ENCODE results near the gene CSNK1A1L.

CSNK1A1L gene

DNA sequence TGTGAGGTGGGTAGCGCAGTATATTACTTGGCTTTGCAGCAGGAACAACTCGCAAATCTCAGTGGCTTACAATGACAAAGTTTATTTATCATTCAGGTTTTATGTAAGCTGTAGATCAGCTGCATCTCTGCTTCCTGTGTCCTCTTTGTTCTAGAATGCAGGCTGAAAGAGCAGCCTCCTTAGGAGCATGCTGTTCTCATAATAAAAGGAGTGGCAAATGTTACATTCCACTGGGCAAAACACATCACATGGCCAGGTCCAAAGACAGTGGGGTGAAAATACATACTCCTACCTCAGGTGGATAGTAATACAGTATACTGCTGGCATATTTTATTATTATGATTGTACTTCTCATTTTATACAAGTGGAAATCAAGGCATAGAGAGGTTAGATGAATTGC is 1.2 kb upstream of the CSNK1A1L start:
- no peak for DNase-seq

GRCh38 chr13:37102896-37103295 is 2.6 kb downstream of the CSNK1A1L start:
- no peak for DNase-seq

- no peak for DNase-seq
Measured at GRCh38 chr13:37101201-37101600, 4.3 kb downstream of the CSNK1A1L start.

GRCh38 chr13:37100731-37101130 is 4.7 kb downstream of the CSNK1A1L start:
- DNase-seq = no peak

GRCh38 chr13:37097076-37097475 is 8.4 kb downstream of the CSNK1A1L start:
- DNase-seq = no peak

DNA sequence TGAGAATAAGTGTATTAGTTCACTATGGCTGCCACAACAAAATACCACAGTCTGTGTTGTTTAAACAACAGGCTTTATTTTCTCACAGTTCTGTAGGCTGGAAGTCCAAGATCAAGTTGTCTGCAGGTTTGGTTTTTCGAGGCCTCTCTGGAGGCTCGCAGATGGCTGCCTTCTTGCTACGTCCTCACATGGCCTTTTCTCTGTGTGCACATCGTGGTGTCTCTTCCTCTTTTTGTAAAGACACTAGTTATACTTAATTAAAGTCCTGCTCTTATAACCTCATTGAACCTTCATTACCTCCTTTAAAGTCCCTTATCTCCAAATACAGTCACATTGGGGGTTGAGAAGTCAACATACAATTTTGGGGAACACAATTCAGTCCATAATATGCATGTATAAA is 10.6 kb downstream of the CSNK1A1L start:
- DNase-seq = no peak

GRCh38 chr13:37094099-37094498 is 11.4 kb downstream of the CSNK1A1L start:
- DNase-seq = no peak

- DNase-seq = no peak
Measured at GRCh38 chr13:37091835-37092234, 13.6 kb downstream of the CSNK1A1L start.

GRCh38 chr13:37090912-37091311 is 14.6 kb downstream of the CSNK1A1L start:
- no peak for DNase-seq

DNA sequence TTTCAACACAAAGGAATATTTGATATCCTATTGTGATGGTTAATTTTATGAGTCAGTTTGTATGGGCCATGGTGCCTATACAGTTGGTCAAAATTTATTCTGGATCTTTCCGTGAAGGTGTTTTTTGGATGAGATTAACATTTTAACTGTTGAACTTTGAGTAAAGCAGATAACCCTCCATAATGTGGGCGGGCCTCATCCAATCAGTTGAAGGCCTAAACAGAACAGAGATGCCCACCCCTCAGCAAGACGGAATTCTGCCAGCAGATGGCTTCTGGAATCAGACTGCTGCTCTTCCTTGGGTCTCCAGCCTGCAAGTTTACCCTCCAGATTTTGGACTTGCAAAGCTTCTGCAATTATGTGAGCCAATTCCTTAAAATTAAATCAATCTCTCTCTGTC is 16.0 kb downstream of the CSNK1A1L start:
- no peak for DNase-seq

DNA sequence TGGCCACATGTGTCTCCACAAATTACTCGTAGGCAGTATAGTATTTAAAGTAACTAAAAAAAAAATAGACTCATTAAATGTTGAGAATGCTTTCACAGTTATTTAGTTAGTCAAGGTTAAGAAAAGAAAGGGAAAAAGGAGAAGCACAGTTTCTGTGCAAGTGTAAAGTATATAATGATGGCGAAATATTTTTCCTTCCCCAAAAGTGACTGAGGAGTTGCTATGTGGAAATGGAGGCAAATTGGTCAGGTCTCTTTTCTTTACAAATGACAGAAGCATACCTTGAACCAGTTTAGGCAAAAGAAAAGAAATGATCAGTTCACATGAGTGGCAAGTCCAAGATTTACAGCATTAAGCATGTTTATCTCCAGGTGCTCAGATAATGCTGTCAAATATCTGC is 18.0 kb downstream of the CSNK1A1L start:
- DNase-seq = no peak

DNA sequence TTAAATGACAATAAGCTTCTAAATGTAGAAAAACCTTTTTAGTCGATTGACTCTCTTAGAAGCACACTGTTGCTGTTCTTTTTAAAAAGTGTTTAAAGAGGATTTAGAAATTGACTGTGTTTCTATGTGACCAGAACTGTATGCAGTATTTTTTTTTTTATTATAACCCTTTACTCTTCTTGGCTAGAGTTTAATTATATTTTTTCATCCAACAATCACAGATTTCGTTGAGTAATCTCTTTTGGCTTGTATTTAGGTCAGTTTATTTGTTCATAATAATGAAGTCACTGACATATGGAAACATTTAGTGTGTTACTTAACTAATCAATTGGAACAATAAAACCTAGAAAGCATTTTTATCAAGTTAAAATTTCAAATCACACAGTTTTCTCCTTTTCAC is 19.9 kb downstream of the CSNK1A1L start:
- DNase-seq = no peak

GRCh38 chr13:37076818-37077217 is 28.6 kb downstream of the CSNK1A1L start:
- DNase-seq = no peak

DNA sequence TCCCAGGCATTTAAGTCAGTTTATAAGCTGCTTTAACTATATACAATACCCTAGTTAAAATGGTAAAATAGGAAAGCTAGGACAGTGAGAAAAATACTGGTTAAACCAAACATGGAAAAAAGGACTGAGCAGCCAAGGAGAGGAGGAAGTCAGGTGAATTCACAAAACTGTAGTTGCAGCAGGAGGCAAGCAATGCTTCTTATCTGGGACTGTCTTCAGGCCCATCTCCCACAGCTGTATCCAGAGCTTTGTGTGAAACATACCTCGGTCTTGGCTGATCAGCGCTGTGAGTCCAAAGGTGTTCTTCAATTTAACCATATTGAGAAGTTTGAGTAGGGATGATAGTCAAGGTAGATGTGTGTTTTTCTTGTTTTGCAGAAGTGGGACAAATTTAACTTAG is 30.3 kb downstream of the CSNK1A1L start:
- no peak for DNase-seq

GRCh38 chr13:37074703-37075102 is 30.8 kb downstream of the CSNK1A1L start:
- peak; percentile 36 for DNase-seq

DNA sequence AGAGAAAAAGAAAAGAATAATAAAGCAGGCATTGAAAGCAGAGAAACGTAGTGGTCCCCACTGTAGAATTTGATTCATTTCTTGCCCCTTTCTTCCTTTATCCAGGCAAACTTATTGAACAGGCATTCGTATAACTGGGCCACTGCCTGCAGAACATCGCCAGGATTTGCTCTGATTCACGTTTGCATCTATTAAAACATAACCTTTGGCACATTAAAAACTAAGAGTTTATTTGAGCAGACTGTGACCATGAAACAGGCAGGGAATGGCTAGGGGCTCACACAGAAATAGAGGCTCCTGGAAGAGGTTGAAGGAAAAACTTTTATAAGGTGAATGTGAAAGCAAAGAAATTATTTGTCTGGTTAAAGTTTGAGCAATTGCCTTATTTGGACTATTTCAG is 33.4 kb downstream of the CSNK1A1L start:
- DNase-seq = no peak

GRCh38 chr13:37070956-37071355 is 34.5 kb downstream of the CSNK1A1L start:
- no peak for DNase-seq

GRCh38 chr13:37070145-37070695 is 35.2 kb downstream of the CSNK1A1L start:
- DNase-seq = no peak

GRCh38 chr13:37069597-37070103 is 35.8 kb downstream of the CSNK1A1L start:
- DNase-seq = no peak

DNA sequence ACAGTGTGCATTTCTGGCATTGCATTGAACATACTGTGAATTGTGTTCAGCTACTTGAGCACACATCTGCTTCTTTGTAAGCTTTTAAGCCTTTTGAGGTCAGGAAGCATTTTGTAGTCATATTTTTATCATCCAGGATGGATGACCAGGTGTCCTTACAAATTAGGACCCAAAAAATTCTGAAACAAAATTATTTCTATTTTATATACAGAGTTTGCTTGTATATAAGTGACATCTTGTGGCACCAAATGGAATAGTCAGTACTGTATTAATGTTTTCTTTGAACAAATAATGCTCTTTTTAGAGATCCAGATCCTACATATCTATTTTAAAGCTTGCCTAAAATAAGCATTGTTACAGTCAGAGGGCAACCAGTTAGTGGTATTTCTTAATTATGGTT is 36.5 kb downstream of the CSNK1A1L start:
- DNase-seq = no peak

DNA sequence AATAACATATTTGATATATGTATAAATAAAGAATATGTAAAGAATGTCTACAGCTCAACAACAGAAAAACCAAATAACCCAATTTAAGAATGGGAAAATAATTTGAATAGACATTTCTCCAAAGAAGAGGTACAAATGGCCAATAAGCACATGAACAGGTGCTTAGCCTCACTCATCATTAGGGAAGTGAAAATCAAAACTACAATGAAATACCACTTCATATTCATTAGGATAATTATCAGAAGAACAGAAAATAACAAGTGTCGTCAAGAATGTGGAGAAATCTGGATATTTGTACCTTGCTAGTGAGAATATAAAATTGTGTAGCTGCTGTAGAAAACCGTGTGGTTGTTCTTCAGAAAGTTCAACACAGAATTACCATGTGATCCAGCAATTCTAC is 37.6 kb downstream of the CSNK1A1L start:
- no peak for DNase-seq

- DNase-seq = no peak
Measured at GRCh38 chr13:37065890-37066526, 39.5 kb downstream of the CSNK1A1L start.

DNA sequence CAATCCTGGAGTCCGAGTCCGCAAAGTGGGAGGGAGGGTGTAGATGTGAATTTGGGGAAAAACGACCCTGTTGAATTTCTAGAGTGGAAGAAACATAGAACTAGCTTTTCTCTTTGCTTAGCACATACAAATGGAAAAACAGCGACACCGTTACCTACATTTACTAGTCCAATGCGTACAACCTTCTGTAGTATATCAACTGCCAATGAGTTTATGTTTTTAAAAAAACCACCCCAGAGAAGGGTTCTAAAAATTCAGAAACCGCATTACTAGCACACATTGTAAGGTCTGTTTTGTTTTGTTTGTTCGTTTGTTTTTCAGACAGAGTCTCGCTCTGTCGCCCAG is 45.6 kb downstream of the CSNK1A1L start:
- no peak for DNase-seq

DNA sequence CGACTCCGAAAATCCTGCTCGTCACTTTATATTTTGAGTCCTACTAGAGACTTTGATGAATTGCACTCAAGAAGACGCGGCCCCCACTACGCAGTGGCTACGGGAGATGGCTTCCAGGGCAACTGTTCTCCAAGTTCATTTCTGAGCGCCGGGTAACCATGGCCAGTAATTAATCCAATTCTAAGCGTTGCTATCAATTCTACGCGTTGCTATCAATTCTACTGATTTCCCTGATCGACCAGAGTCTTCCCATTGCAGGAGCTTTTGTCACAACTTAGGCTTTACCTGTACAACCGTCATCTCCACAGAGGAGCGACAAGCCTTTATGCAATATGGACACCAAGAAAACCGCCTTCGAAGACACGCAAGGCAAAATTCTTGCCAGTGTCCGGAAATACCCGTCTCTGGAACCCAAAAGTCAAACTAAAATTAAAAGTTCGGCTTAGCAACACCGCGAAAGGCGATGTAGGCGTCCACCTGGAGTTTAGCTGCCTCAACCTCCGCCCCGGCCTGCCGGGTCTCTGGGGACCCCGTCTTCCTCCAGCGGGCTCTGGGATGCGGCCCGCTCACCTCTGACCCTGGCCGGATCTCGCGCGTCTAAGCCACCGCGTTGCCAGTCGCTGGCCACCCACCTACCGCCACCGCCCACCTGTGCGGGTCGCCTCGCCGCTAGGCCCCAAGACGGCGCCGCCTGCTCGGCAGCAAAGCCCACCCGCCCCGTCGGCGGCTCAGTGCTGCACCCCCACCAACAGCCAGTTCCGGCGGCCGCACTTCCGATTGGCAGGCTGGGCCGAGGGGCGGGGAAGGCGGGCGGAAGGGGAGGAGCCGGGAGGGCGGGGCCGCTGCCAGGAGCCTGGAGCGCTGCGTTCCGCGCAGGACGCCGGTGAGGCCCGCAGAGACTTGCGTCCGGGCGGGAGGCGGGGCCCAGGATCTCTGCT is 46.3 kb downstream of the CSNK1A1L start, which contains the start of gene SUPT20H:
Gene SUPT20H, minus strand, starts transcription at position 779 of the 938 bp plus-strand sequence. CDS start 8,198 bp downstream, outside the sequence.
- DNase-seq = peak; percentile 66

All from NCI-H1694 treated with DMSO at 0.1 percent for 48 hours (cell line).